HG03432 (cell line): Measurements from ENCODE around the gene BZW2.
"Not testable (repeated sequence)": the region's sequence is repeated elsewhere in the genome, so short reads cannot be mapped to it uniquely, and the experiment has no call there.

Experiments used
- ATAC-seq: cut with Tn5 transposase; IDR thresholded peaks from one replicate; pipeline ENCODE4 v1.9.1; 2021; ENCODE audit warnings: mild to moderate bottlenecking, moderate library complexity; ENCODE audit not compliant: unreplicated experiment

Gene BZW2

DNA sequence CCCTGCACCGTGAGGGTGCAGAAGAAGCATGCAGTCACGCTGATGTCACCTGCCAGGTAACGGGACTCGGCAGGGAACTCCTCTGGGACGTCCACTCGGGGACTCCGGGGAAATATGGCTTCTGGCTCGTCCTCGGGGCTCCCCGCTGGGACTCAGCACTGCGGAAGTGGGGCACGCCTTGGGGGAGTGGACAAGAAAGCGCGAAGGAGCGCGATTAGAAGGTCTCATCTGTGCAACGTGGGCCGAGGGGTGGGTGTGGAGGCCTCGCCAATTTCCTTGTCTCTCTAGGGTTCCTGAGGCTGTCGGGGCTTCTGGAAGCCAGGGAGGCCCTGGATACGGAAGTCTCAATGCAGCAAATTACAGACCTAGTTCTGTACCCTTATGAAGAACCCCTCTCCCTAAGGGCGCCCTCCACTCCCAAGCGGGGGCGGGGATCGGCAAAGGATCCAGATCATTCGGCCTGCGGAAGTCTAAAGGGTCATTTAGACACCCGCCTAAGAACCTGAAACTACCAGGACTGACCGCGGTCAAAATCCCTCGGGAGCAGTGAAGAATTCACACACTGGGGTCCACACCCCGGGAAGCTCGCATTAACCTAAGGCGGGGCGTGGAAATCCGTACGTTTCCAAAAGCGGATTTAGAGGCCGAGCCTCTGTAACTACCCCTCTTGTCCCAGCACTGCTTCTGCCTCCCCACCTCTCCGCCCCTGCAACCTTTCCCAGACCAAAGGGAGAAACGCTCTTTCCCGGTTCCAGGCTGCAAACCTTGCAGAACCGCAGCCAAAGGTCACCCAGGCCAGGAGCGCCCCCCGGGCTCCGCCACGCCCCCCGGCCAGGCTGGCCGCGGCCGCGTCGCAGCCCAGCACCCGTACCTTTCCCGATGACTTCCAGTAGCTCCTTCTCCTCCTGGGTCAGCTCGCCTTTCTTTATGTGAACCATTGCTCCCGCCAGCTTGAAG, 1.1 kb upstream of the BZW2 start:
- ATAC-seq: peak; percentile 10

DNA sequence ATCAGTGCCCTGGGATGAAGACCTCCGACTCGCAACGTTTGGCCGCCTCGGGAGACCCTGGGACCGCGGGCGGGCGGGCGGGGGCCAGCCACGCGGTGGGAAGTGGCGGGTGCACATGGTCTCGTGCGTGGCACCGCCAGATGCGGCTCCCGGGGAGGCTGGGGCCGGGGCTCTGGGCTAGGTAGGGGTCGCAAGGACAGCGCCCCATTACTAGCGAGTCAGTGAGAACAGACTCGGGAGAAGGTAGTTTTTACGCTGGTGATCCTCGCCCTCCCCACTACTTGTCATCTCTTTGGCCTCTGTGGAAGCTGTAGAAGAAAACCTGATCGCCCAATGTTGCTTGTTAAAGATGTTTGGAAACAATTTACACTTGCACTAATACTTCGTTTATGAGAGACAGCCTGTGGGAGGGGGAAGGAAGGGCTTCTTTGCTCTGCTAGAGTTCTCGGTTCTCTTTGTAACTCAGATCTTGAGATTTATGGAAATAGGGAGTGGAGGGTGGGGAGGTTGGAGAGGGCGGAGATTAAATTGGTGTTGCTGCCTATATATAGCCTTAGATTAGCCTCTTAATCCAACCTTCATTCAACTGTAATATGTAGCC, 591 bp downstream of the BZW2 start:
- ATAC-seq: peak; percentile 0

DNA sequence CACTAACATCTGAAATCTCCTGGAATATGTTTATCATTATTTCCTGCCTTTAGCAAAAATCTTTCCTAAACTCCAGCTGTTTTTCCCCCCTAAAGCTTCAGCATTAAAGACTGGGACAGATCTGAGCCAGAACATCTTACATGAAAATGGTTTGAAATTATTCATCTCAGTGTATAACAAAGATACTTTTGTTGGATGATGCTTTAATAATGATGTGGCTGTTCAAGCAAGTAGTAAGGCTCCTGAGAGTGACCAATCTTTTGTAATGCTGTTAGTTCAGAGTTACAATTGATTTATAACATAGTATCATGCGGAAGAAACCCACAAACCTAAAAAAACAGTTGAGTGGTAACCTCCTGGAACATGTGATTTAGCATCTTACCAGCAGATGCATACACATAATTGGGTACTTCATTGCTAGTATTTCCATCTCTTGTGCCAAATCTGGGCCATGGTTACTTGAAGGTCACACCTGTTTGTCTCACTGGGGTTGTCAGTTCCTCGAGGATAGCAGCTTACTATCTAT, 1.5 kb downstream of the BZW2 start:
- no peak for ATAC-seq

DNA sequence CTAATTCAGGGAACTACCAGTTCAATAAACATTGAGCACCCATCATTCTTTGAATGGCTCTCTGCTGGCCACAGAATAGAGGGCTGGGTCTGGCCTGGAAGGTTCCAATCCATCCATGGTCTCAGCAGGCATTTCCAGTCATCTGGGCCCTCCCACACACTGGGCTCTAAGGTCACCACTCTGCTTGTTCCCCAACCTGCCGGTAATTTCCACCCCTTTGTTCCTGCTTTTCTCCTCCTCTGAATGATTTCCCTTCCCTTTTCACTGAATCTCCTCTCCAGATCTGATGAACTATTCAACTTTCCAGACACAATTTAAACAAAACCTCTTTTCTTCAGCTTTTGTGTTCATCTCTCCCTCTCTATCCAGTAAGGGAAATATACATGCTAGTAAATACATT, 2.6 kb downstream of the BZW2 start:
- no peak for ATAC-seq

DNA sequence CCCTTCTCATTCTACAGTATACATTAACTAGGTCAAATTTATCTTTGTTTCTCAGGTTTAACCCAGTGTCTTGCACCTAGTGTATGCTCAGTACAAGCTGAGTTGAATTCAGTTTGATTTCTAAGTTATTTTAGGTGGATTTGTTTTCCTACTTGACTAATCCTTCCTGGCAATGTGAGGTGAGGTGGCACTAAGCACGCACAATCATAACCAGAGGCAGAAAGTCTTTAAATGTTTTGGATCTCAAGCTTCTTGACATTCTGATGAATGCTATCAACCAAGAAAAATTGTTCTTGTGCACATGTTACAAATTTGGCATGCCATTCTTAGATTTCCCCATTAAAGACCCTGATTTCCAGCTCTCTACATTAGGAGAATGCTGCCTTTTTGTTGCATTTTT, 3.2 kb downstream of the BZW2 start:
- no peak for ATAC-seq

DNA sequence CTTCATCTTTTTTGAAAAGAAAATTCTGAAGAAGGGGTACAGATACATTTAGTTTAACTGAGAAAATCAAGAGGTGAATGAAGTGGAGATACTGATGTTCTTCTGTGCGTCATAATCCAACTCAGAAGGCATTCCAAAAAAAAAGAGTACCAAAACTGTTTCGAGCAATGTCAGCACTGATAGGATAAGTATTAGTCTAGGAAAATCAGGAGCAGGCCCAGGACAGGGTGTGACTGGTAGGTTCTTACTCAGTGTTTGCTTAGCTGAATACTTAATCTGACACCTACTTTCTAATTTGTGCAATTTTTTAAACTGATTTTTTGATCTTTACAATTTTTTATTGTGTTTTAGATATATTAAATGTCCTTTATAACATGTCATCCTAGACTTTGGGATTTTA, 4.3 kb downstream of the BZW2 start:
- no peak for ATAC-seq

DNA sequence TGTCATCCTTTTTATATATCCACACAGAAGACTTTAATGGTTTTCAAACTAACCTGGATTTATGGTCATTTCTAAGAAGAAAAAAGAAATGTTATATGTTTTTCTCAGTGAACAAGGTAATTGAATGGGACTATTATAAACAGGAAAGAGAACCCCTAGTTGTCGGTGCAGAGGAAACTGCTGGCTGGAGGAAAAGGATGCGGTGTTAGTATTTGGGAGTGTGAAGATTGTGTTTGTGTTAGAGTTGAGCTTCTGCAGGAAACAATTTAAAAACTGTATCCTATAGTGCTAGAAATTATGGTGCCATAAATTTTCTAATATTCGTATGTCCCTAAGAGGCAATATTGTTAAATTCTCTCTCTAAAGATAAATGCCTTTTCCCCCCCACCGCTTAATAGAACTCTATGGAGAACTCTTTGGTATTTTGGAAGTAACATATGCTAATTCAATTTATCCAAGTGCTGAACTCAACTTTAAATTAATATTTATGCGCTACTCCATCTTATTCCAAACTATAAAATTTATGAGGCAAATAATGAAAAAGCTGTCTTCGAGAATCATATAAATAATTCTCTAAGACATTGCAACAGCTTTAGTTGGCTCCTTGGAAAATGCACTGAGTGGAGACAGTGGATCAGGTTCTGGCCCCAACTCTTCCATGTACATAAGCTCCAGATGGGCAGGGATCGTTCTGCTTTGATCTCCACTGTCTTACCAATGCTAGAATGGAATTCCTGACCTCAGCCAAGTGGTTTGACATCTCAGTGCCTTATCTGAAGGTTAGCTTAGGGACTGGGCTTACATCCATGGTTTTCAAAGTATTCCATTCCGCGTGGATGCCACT, 5.6 kb downstream of the BZW2 start:
- no peak for ATAC-seq

DNA sequence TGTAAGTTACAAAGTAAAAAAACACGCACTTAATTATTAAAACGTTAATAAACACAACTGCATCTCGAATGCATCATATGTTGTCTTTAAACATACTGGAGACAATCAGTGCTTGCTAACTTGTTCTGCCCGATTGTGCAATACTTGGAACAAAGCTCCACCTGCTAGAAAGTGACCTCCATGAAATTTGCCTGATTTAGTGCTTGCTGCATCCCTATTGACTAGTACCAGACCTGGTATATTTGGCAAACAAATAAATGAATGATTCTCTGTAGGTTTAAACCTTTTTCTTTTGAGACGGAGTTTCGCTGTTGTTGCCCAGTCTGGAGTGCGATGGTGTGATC, 6.2 kb downstream of the BZW2 start:
- no peak for ATAC-seq

DNA sequence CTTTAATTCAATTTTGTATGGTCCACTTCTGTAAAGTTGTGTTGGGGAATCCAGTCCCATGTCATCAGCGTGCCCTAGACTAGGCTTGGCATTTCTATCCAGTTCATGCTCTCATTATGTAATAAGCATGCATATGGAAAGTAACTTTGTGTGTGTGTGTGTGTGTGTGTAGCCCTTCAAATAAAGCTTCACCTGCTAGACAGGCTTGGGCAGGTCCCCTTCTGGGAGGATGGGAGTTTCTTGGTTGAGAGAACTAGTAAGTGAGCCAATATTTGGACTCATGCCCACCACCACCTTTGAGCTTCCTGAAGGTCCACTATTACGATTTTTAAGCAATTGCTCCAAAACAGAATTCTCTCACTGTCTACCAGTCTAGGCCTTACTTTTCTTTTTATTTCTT, 6.9 kb downstream of the BZW2 start:
- no peak for ATAC-seq

DNA sequence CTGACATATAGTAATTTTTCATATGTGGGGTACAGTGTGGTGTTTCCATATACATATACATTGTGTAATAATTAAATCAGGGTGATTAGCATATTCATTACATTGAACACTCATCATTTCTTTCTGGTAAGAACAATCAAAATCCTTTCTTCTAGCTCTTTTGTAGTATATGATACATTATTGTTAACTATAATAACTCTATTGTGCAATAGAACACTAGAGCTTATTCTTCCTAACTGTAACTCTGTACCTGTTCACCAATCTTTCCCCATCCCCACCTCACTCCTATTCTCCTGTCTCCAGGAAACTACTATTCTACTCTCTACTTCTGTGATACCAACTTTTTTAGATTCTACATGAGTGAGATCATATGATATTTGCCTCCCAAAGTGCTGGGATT, 9.4 kb downstream of the BZW2 start:
- ATAC-seq: no peak

DNA sequence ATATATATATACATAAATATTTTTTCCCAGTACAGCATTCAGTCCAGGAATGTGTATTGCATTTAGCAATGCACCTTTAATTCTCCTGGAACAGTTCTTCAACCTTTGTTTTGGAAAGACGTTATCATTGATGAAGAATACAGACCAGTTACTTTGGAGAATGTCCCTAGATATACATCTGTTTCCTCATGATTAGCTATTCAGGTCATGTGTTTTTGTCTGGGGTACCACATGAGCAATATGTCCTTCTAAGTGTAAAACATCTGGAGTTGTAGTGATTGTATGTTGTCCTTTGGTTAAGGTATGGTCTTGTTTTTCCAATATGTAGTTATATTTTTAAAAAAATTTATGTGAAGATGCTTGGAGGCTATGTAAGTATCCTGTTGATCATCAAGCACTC, 10.2 kb downstream of the BZW2 start:
- no peak for ATAC-seq

DNA sequence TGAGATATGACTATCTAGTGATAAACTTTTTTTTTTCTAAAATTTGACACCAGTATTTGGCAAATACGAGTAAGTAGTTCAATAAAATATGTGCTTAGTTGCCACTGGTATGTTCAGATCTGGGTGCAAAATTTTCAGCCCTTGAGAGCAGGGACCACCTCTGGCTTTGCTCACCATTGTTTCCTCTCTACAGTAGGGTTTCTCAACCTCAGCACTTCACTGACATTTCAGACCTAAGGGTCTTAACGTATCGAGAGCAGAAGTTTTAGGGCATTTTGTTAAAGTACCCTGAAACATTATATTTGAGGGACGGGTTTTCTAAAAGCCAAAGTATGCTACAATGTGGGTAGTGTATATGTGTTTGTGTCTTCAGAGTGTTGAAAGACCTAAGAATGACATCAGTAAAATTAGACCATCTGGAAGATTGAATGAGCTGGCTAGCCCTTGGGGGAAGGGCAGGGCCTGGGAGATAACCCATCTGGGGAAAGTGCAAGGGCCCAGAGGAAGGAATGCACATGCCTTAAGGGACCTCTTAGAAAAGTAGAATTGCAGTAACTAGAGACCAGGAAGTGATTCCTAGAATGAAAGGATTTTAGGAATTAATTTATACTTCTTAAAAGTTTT, 11.8 kb downstream of the BZW2 start:
- ATAC-seq: no peak

DNA sequence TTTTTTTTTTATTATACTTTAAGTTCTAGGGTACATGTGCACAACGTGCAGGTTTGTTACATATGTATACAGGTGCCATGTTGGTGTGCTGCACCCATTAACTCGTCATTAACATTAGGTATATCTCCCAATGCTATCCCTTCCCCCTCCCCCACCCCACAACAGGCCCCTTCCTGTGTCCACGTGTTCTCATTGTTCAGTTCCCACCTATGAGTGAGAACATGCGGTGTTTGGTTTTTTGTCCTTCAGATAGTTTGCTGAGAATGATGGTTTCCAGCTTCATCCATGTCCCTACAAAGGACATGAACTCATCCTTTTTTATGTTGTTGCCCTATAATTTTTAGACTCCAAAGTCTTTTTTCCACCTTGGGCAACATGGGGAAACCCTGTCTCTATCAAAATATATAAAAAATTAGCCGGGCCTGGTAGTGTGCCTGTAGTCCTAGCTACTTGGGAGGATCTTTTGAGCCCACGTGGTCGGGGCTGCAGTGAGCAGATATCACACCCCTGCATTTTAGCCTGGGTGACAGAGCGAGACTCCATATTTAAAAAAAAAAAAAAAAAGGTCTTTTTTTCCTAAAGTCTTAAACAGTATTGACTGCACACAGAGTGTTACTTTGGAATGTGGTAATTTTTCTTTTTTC, 14.0 kb downstream of the BZW2 start:
- ATAC-seq: not testable (repeated sequence)

DNA sequence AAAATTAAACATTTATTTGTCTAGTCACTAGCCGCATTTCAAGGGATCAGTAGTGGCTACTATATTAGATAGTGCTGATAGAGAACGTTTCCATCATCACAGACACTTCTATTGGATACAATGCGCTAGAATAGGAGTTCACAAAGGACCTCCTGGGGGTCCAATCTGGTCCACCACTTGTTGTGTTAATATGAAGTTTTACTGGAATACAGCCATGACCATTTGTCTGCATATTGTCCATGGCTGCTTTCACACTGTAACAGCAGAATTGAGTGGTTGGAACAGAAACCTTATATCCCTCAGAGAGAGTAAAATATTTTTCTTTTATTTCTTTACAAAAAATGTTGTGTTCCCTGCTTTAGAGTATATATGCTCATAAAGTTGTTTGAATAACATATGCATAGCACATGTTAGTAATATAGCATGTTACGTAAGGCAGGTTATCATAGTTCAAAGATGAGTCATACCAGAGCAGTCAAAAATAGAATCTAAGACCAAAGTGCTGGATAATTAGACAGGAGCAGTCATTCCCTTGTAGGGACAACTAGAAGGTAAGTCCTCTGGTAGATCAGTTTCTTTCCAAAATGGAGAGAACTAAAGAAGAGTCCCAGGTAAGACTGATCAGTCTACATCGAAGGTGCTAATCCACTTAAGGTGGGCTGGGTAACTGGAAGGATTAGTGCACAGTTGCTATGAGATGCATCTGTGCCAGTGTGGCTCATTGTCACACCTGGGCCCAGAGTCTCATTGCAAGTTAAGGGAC, 14.9 kb downstream of the BZW2 start:
- no peak for ATAC-seq

DNA sequence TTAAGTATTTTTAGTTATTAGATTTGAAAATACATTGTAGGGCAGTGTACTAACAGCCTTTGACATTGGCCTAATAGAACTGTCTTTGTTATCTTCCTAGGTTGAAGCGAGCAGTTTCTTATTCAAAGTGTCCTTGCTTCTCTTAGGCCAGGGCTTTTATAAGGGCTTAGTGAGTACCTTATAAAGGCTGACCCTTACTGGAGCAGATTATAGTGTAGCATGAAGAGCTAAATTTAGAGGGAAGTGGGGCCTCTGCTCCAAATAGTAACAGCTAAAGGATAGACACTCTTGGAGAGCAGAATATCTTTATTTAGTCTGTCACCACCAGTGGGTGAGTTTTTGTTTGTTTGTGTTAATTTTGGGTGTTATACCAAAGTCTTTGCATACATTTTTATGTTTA, 15.9 kb downstream of the BZW2 start:
- ATAC-seq: no peak

DNA sequence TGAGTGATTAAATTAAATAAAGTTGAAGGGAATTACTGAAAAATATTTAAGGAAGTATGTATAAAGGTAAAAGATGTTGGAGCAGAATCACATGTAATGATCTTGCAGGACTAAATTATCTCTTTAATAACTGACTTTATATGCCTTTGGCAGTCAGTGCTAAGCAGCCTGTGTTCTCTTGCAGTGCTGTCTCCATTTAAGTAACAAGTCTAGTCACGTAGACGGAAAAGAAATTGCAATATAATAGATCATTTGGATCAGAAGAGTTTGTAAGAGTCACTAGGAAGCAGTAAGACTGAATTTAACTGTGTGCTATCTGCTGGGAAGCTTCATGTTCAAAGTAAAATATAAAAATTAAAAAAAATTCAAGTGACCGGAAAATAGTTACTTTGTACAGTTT, 21.4 kb downstream of the BZW2 start:
- ATAC-seq: no peak

DNA sequence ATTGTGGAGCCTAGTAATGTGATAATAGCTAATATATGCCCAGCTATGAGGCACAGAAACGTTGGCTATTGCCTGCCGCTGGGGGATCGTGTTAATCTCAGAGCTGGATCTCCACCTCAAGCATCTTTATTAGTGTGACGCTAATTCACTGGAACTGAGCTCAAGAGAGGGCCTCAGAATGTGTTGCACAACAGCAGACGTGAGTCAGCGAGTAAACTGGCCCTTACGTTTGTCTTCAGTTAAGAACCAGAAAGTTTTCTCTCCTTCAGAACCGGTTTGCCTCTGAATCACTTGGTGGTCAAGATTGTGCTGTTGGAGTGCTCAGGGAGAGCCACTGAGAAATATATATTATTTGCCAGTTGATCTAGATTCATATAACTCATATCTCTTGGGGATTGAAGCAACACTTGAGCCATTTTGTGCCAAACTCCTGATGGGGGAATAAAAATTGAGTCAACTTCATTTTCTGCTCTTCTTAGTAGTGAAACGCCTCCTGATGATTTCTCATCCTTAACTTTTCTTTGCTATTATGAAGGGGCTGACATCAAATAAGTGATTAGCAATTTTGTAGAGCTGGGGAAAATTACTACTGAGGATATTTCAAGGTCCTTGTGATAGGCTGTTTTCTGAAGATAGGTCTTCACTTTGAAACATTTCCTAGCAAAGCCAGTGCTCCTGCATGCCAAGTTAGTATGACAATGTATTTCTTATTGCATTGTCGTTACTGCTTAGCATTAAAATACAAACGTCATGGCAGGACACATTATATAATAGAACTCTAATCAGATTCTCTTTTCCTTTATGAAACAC, 22.3 kb downstream of the BZW2 start:
- no peak for ATAC-seq

DNA sequence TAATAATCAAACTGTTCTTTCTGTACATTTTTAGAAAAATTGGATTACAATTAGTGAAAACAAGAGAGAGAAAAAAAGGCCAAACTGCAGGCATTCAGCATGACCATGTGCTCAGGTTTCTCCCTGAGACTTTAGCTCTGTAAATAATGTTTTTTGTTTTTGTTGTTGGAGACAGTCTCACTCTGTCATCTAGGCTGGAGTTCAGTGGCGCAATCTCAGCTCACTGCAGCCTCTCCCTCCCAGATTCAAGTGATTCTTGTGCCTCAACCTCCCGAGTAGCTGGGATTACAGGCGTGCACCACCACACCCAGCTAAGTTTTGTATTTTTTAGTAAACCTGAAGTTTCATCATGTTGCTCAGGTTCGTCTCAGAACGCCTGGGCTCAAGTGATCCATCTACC, 23.0 kb downstream of the BZW2 start:
- no peak for ATAC-seq

DNA sequence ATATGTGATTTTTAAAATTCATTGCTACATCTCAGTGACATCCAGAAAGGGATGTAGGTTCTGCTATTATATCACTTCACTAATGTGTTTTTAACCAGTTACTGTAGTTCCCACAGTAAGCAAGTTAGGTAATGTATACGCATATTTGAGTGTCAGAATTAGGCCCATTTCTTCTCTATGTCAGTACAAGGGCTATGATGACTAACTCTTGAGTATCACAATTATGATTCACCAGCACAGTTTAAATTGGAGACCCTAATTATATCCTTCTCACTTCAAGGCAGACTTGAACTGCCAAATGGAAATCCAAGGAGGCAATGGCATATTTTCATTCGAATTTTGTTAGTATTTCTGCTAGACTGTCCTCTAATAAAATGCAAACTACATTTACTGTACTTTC, 23.6 kb downstream of the BZW2 start:
- ATAC-seq: no peak
